Psoas muscle (tissue), 8 donors: ENCODE measurements around the gene STK10. TPM values are rescaled to one million over a fixed set of nuclear protein-coding genes. Genes with fewer than 3 reads are reported as not detected.

Experiments
- ATAC-seq, 4 donors: fragments of 200-7000 bp; cut with Tn5 transposase; one replicate each; pipeline ENCODE4 v1.9.1; 2020; ENCODE audit warnings: moderate library complexity in 3 of 4, mild to moderate bottlenecking in 2 of 4
- DNase-seq, 2 donors: peaks; one replicate each; pipeline ENCODE4 v3.0.0-alpha.2; 2020
- H3K27ac ChIP-seq: fragments of 200-600 bp; one replicate; pipeline ENCODE4 v1.8.0; 2022
- H3K27me3 ChIP-seq, 3 donors: fragments of 200-600 bp in 1 of 3; one replicate each; pipeline versions ENCODE4 v1.6.1 to v1.8.0; 2013 to 2022; ENCODE audit warnings: low read length in 2 of 3, mild to moderate bottlenecking in 2 of 3, moderate library complexity in 1 of 3; ENCODE audit not compliant: insufficient read depth in 3 of 3
- H3K36me3 ChIP-seq, 2 donors: fragments of 200-600 bp in 1 of 2; one replicate each; pipeline versions ENCODE4 v1.6.1 to v1.8.0; 2013 to 2022; ENCODE audit warnings: low read depth in 1 of 2, mild to moderate bottlenecking in 1 of 2, moderate library complexity in 1 of 2; ENCODE audit not compliant: insufficient read depth in 1 of 2
- H3K4me1 ChIP-seq: fragments of 200-600 bp; one replicate; pipeline ENCODE4 v1.8.0; 2022
- H3K4me3 ChIP-seq: fragments of 200-600 bp; one replicate; pipeline ENCODE4 v1.8.0; 2022; ENCODE audit warnings: mild to moderate bottlenecking
- H3K9me3 ChIP-seq: fragments of 200-600 bp; one replicate; pipeline ENCODE4 v1.8.0; 2022
- WGBS, 3 donors: extraction: QIAGEN DNeasy Blood & Tissue Kit; methylation state at CpG; one replicate each; pipeline versions ENCODE4 v1.1.6 to v1.1.7; 2013; 5-methylcytosine and 5-hydroxymethylcytosine counted together
- intact Hi-C, 2 donors: fragments of 100-400 bp; cut with DNase I; formaldehyde crosslinking; loops; one replicate each; pipeline versions ENCODE4 v1.11.0 to v1.14.2; 2022
- polyA plus RNA-seq, 3 donors: library from polyadenylated mRNA; stranded (reverse); fragments of 200-250 nt; gene quantifications; one replicate each; pipeline ENCODE4 v1.2.3, GENCODE V29; 2013
- total RNA-seq, 4 donors: library from RNA; stranded (reverse); fragmentation: NEBNext Ultra II Directional in 2 of 4; extraction: Animal tissue kit (Norgen Biotek cat#: 25700) in 2 of 4; gene quantifications; one replicate each; pipeline versions ENCODE4 v1.2.1 to v1.2.4, GENCODE V29; 2021 to 2023
- TF ChIP-seq, protein P1 (sequence below): fragments of 200-600 bp; IDR thresholded peaks from one replicate; pipeline ENCODE4 v1.8.0; 2022; ENCODE audit warnings: antibody characterized with exemption
- donor health status: healthy with polysubstance abuse.
- donor health status: DM: no; HTN: no; CAD: no; lungs with moderate emphysema.
- donor health status: Bipolar disorder and iron deficiency.
- donor health status: healthy.
- donor health status: DM: yes; HTN: yes; CAD: no.
- donor health status: DM: no; HTN: no; CAD: no.
- donor health status: DM: no; HTN: no; CAD: no.
- donor health status: DM: yes; HTN: yes; CAD: no.

STK10 gene
- total and polyA plus RNA-seq, 7 donors, result 1.9 to 8.6 (median 6.2) TPM

DNA sequence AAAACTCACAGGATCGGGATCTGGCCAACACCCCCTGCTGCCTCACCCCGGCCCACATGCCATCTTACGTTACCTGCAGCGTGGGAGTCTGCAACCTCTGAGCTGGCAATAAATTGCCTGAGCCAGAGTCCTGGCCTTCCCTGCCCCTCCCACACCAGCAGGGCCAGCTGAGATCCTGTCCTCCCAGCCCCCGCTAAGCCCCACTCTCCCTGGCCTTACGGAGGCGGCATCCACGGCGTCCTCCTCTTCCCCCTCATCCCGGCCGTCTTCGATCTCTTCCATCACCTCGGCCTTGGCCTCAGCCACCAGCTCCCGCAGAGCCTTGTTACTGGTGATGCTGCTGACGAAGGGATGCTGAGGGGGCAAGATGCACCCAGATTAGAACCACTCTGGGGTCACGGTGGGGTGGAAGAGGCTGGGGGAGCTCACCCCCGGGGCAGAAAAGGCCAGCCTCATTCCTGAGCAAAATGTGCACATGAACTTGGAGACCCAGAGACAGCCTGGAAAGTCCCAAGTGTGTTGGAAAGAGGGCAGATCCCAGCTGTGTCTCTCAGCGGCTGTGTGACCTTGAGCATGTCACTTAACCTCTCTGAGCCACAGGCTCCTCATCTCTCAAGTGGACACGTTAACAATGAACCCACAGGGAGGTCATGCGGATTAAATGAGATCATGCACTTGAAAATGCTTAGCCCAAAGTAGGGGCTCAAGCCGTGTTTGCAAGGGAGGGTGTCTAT is 91.7 kb downstream of the STK10 start:
- ATAC-seq (no peak), DNase-seq (no peak)
- TF ChIP-seq, protein P1, sequence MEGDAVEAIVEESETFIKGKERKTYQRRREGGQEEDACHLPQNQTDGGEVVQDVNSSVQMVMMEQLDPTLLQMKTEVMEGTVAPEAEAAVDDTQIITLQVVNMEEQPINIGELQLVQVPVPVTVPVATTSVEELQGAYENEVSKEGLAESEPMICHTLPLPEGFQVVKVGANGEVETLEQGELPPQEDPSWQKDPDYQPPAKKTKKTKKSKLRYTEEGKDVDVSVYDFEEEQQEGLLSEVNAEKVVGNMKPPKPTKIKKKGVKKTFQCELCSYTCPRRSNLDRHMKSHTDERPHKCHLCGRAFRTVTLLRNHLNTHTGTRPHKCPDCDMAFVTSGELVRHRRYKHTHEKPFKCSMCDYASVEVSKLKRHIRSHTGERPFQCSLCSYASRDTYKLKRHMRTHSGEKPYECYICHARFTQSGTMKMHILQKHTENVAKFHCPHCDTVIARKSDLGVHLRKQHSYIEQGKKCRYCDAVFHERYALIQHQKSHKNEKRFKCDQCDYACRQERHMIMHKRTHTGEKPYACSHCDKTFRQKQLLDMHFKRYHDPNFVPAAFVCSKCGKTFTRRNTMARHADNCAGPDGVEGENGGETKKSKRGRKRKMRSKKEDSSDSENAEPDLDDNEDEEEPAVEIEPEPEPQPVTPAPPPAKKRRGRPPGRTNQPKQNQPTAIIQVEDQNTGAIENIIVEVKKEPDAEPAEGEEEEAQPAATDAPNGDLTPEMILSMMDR, result no peak
- H3K27me3 ChIP-seq, result no peaks in the 10 kb centered on the region
- no peaks in the 10 kb centered on the region for H3K4me1 ChIP-seq
- H3K36me3 ChIP-seq, result peaks cover 0 to 7% of the 10 kb centered on the region in 2 donors
- intact Hi-C loops, result no loop called here
- no peaks in the 10 kb centered on the region for H3K9me3 ChIP-seq
- H3K27ac ChIP-seq, result no peak overlapping the region
- no peak overlapping the region for H3K4me3 ChIP-seq
- WGBS, 3 donors, result 86 to 88% (median 86%) methylated on average over 21 of the region's 21 CpGs

DNA sequence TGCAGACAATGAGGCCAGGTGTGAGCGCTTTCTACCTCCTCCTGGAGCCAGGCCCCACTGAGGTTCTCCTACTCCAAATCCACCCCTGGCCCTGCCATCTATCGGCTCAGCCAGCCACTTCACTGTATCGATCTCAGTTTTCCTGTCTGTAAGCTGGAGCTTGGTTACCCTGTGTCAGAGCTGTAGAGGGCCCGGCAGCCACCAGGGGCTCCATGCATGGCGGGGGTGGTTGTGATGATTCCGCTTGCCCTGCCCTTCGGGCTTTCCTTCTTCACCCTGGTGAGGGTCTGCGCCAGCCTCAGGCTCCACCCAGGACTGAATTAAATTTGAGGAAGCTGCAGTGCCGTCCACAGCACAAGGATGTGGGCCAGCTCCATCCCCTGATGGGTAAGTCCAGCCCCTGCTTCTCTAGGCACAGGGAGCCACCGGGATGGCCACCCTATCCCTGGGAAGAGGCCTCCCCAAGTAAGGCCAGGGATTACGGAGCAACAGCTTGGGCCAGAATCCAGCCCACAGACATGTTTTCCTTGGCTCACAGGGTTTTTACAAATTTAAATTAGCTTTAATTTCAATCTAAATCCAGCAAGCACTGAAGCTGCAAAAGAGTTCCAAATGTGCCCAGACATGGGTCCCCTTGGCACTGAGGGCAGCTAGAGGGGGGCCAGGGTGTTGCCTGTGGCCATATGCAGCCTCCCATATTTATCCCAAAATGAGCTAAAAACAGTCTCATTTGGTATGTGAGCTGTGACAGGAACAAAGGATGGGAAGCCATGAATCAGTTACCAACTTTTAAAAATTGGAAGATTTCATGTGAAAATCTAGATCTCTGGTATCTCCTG is 92.4 kb downstream of the STK10 start:
- H3K4me3 ChIP-seq, result no peak overlapping the region
- no peaks in the 10 kb centered on the region for H3K27me3 ChIP-seq
- DNase-seq (no peak), ATAC-seq (no peak)
- H3K36me3 ChIP-seq, result peaks cover 0 to 7% of the 10 kb centered on the region in 2 donors
- no peaks in the 10 kb centered on the region for H3K4me1 ChIP-seq
- no peaks in the 10 kb centered on the region for H3K9me3 ChIP-seq
- TF ChIP-seq, protein P1, result no peak
- intact Hi-C loops, result no loop called here
- H3K27ac ChIP-seq, result no peak overlapping the region
- WGBS, 3 donors, result 84 to 87% (median 84%) methylated on average over 11 of the region's 11 CpGs

DNA sequence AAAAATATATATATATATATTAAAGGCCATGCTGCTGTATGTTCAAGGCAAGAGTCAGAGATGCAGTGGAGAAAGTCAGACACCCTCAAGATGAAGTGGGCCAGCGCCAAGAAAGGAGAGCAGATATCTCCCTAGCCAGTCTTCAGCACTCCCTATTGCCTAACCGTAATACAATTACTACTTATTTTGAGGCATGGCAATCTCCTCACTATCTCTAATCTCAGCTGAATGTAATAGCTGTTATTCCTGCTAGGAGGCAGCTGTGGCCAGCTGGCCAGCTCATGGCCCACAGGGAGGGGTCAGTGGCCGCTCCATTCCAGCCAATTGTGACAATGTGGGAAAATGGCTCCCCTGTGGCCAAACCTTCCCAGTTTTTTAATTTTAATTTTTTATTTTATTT is 94.1 kb downstream of the STK10 start:
- Histone ChIP-seq H3K9me3 (no peaks in the 10 kb centered on the region), H3K27ac (no peak overlapping the region), H3K4me3 (no peak overlapping the region), H3K36me3 (peaks cover 0 to 7% of the 10 kb centered on the region in 2 donors), H3K27me3 (no peaks in the 10 kb centered on the region), H3K4me1 (no peaks in the 10 kb centered on the region)
- WGBS, 3 donors, result 74 to 81% (median 78%) methylated on average over 3 of the region's 3 CpGs
- intact Hi-C loops, result no loop called here
- DNase-seq (no peak), ATAC-seq (no peak)
- TF ChIP-seq, protein P1, result no peak

DNA sequence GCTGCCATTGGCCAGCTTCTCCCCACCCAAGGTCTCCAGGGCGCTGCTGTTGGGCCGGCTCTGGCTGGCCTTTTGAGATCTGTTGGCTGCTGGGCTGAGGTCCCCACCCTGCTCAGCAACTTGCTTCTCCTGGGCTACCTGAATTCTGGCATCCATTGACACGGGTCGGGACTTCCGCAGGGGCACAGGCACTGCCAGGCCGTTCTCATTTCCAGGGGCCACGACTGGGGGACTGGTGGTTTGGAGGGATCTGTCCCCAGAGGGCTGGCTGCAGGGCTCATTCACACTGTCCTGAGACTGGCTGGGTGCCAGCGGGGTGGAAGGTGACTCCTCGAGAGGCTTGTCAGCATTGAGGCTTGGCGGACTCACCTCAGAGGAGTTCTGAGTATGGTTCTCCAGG is 94.5 kb downstream of the STK10 start:
- DNase-seq (no peak), ATAC-seq (no peak)
- TF ChIP-seq, protein P1, result no peak
- no peaks in the 10 kb centered on the region for H3K4me1 ChIP-seq
- H3K4me3 ChIP-seq, result no peak overlapping the region
- no peaks in the 10 kb centered on the region for H3K27me3 ChIP-seq
- 81 to 85% (median 85%) methylated on average over 10 of the region's 10 CpGs for WGBS, 3 donors
- intact Hi-C loops, result no loop called here
- no peak overlapping the region for H3K27ac ChIP-seq
- H3K9me3 ChIP-seq, result no peaks in the 10 kb centered on the region
- H3K36me3 ChIP-seq, result peaks cover 0 to 7% of the 10 kb centered on the region in 2 donors
